ENCODE data around the gene HYDIN.
A peak's percentile ranks its signal among the peaks of the same experiment; 100 is the strongest.
"Not testable (repeated sequence)": the region's sequence is repeated elsewhere in the genome, so short reads cannot be mapped to it uniquely, and the experiment has no call there.

The HYDIN gene

DNA sequence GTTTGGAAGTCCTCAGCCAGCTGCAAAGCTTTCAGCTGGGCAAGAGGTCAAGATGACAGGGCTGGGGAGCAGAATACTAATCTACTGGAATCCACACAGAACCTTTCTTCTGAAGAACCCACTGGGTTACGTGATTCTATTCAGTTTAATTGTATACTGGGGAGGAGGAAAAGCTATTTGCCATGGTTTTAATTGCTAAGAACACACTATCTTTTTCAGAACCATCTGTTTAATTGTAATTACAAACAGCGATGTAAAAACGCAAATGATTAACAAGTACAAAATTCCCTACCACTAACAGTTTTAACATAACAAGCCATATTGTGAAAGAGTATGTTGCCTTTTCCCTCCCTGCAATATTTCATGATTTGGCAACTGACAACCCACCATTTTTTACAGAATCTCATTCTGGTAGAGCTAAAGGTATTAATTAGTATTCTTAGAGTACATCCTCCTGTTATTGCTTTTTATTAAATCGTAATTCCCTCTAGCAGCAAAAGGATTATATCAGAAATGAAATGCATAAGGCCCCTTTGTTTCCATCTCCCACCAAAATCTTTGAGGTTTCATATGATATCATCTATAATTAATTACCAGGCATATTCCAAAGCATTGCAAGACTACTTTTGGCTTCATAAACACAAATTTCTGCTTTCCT lies 12.1 kb downstream of the HYDIN start:
- DNase-seq: no peak

- DNase-seq: no peak
These were observed 13.0 kb downstream of the HYDIN start for GRCh38 chr16:71217506-71217905.

DNA sequence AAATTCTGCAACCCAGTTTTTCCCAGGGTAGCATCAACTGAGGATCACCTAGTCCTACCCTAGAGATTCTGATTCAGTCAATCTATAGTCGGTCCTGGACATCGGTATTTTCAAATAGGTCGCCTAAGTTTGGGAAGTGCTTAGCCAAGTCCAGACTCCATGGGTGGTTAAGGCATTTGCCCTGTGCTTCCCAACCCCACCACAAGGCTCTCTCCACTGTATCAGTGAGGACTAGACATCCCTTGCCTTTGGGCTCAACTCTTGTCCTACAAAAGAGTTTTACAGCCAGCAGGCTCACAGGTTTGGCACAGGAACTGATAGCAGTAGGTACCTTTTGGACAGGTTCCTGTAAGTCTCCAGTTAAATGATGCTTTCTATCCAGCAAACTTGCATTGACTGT lies 13.8 kb downstream of the HYDIN start:
- DNase-seq: no peak

DNA sequence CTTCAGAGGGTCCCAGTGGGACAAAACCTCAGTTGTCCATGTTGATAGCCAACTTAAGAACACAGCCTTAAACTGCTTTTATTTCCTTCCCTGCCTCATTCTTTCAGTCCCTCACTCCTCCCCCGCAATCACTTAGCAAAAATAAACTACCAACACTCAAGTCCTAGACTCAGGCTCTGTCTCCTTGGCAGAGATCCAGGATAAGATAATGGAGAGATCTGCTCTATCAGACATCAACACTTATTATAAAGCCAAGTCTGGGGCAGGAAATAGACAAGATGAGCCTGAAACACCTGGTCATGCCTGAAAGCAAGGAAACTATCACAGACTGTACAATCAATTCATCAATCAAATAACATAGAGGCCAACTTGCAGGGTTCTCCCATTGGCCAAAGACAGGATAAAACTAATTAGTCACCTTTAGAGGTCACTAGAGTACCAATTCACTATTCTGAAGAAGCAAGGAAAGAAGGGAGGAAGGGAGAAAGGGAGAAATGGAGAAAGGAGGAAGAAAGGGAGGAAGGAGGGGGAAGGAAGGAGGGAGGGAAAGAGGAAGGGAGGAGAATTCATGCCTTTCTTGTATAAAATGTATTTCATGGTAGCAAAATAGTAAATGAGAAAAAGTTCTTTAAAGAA lies 15.7 kb downstream of the HYDIN start:
- peak; percentile 20 for DNase-seq

DNA sequence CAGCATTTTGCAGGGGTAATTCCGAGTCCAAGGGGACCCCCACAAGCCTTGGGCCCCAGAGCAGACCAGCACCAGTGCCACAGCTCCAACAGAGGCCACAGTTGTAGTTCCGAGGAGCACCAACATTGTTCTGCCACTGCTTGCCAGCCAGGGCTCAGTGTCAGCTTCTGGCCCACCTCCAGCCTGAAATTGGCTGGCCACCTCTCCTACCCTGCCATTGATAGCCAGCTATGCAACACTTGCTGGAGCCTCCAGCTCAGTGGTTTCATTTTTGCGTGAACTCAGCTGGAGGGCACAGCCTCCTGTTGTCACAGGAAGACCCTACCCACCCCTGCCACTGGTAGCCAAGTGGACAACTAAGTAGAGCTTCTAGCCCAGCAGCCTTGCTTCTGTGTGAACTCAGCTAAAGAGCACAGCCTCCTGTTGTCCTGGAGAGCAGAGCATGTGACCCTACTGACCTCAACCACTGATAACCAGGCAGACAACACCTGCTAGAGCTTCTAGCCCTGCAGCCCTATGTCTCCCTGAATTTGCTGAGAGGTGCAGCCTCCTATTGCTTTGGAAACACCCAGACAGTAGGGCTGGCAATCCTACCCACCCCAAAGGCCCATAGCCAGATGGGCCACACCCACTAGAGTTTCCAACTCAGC lies 24.9 kb downstream of the HYDIN start:
- DNase-seq: no peak

- no peak for DNase-seq
These were observed 26.9 kb downstream of the HYDIN start for GRCh38 chr16:71203631-71204030.

- DNase-seq: no peak
These were observed 29.0 kb downstream of the HYDIN start for GRCh38 chr16:71201556-71201955.

DNA sequence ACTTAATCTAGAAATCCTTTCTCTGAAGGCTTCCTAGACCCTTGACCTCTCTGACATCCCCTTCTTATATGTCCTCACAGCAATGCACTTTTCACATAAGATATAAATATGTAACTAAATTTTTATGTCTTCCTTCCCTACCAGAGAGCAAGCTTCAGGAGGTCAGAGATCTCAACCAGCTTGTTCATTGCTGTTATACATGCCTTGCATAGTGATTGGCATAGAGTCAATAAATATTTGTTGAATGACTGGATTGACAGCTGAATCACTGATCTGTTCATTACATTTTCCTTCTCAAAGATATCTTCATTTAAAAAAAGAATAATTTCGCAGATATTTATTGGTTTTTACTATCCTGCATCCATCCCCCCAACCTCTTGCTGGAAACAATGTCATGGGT lies 29.5 kb downstream of the HYDIN start:
- DNase-seq: no peak

DNA sequence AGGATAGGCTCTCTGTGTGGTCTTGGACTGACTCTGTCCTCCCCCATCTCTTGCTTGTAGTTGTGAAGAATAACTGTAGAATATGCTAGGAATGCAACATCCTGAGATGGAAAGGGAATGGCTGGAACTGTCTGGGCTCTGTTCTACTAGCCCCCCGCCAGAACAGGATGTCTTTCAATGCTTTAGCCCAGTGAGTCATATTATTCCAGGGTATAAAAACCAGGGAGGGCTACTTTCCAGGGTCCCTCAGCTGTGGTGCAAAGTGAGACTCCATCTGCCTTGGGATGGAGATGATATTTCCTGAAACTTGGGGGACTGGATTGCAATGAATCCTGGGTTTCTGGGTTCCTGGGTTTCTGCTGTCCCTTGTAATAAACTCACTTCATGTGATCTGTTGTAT lies 32.1 kb downstream of the HYDIN start:
- no peak for DNase-seq

GRCh38 chr16:71192387-71192786 lies 38.1 kb downstream of the HYDIN start:
- no peak for DNase-seq

DNA sequence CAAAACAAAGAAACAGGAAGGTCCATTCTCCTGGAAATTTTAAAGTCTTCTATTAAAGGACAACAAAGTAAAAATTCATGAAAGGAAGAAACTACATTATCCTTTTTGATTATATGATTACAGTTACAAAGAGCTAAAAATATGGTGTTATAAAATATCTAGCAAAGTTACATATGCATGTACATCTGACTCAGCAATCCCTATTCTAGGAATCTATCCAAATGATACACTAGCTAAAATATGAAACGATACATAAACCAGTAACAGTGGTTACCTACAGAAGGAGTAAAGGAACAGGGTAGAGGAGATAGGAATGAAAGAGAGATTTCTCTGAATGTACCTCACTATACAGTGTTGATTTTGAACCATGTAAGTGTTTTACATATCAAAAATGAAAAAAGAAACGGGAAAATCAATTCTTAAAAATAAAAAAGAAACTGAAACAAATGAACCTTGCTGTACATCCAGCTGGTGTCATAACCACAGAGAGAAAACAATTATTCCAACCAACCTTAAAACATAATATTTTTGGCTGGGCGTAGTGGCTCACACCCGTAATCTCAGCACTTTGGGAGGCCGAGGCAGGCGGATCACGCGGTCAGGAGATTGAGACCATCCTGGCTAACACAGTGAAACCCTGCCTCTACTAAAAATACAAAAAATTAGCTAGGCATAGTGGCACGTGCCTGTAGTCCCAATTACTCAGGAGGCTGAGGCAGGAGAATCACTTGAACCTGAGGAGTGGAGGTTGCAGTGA lies 41.4 kb downstream of the HYDIN start:
- DNase-seq: no peak

GRCh38 chr16:71185347-71185746 lies 45.2 kb downstream of the HYDIN start:
- no peak for DNase-seq

DNA sequence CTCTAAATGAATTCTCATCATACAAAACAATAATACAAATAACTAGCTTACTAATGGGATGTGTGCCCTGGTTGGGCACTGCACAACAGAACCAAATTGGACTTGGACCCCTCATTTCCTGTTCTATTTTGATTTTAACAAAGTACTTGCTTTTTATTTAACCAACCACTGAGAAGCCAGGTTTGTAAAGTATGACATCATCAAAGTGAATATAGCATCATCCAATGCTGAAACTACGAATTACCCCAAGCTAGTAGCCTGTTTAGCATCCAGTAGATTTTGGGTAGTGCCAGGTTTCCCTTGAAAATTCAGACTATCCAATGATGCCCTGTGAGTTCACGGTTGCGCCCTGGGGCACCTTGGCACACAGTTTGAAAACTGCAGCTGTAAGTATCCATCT lies 51.0 kb downstream of the HYDIN start:
- no peak for DNase-seq

- DNase-seq: no peak
These were observed 57.9 kb downstream of the HYDIN start for GRCh38 chr16:71172481-71173207.

GRCh38 chr16:71161007-71161406 lies 69.5 kb downstream of the HYDIN start:
- DNase-seq: not testable (repeated sequence)

DNA sequence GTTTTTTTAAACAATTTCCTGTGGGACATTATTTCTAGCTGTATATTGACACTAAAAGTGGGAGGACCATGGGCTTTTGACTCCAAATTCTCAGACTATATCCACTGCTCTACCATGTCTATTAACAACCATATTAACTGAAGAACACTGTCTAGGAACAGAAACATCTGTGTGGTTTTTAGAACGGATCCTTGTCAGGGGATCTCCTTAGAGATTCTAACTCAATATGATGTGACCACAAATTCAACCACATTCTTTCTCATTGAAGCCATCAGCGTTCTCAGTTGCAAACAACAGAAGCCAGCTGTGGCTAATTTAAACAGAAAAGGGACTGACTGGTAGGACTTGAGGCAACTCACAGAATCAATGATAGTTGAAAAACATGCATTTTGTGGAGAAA lies 73.2 kb downstream of the HYDIN start:
- DNase-seq: not testable (repeated sequence)

DNA sequence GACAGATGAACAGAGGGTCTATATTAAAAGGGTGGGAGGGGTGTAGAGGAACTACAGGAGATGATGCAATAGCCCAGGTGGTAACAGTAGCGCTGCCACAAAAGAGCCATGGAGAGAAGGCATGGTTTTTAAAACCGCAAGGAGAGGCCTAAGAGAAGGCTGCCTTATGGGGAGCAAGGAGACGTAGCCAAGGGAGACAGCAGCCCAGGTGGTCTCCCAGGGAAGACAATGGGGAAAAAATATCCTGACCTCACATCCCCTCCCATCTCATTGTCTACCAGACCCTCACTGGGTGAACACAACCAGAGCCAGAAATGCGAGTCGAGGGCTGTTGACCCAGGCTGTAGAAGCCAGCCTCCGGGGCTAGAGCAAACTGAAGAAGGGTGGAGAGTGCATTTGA lies 77.2 kb downstream of the HYDIN start:
- not testable (repeated sequence) for DNase-seq

DNA sequence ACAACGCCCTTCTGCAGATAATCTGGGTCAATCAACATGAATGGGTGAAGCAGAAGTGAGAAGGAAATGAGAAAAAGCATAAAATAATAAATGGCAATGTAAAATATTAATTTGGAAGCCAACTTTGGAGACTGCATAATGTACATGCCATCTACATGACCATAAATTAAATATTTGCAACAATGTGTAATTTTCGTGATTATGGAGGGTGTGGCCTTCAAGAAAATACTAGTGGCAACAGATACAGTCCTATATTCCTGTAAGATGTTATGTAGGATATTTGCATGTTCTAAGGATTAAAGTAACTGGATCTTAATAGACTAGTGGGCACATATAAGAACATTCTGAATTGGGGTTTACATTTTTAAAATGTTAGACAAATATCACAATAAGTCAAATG lies 78.9 kb downstream of the HYDIN start:
- DNase-seq: not testable (repeated sequence)

DNA sequence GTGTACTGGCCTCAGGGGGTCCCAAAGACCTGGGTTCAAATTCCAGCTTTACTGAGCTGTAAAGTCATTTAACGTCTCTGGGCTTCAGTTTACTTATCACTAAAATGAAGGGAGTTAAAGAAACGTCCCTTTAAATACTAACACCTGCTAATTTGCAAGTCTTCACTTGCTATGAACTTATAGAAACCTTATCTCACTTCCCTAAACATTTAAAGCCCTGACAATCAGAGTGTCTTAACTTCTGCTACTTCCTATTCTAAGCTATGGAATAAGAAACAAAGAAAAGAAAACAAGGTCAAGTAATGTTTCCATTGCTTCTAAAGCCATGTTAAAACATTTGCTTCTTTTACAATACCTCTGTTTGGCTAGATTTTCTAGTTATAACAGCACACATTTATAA lies 87.3 kb downstream of the HYDIN start:
- DNase-seq: not testable (repeated sequence)

GRCh38 chr16:71110565-71110964 lies 120.0 kb downstream of the HYDIN start:
- DNase-seq: not testable (repeated sequence)

DNA sequence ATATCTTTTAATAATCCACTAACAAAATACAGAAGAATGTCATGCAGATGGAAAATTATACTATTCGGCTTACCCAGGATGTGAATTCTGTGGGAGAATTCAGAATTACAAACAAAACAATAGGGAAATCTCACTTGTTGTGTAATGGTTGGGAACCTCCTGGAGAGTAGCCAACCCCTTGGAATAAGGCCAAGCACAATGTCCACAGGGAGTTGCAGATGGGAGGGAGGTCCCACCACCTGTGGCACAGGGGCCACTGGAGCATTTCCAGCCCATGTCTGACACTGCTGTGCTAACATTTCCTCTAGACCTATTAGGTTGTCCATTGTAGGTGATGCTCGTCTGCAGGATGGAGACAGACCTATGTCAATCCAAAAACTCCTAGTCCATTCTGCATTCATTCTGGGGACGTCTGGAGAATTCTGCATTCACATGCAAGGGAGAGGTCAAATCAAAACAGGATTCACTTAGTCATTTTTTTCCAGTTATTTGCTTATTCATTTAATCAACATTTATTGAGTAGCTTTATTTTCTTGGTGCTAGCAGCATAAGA lies 120.8 kb downstream of the HYDIN start:
- not testable (repeated sequence) for DNase-seq

GRCh38 chr16:71105881-71106280 lies 124.6 kb downstream of the HYDIN start:
- not testable (repeated sequence) for DNase-seq

DNA sequence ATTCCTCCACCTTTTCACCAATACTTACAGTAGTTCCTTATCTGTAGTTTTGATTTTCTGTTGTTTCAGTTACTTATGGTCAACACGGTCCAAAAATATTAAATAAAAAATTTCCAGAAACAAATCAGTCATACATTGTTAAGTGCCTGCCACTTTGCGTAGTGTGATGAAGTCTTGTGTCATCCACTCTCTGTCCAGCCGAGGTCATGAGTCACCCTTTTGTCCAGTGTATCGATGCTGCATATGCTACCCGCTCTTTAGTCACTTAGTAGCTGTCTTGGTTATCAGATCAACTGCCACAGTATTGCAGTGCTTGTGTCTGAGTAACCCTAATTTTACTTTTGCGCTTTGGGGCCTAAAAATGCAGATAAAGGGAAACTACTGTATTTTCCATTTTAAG lies 146.9 kb downstream of the HYDIN start:
- DNase-seq: not testable (repeated sequence)

Data from suppressor macrophage treated with lipopolysaccharide for 4 hours (primary cell).